ENCODE data around the gene EGFR. TPM values are rescaled to one million over a fixed set of nuclear protein-coding genes. Genes with fewer than 3 reads are reported as not detected.

The EGFR gene
- total RNA-seq, 1 donor from 2014 or later = 5.0 TPM

DNA sequence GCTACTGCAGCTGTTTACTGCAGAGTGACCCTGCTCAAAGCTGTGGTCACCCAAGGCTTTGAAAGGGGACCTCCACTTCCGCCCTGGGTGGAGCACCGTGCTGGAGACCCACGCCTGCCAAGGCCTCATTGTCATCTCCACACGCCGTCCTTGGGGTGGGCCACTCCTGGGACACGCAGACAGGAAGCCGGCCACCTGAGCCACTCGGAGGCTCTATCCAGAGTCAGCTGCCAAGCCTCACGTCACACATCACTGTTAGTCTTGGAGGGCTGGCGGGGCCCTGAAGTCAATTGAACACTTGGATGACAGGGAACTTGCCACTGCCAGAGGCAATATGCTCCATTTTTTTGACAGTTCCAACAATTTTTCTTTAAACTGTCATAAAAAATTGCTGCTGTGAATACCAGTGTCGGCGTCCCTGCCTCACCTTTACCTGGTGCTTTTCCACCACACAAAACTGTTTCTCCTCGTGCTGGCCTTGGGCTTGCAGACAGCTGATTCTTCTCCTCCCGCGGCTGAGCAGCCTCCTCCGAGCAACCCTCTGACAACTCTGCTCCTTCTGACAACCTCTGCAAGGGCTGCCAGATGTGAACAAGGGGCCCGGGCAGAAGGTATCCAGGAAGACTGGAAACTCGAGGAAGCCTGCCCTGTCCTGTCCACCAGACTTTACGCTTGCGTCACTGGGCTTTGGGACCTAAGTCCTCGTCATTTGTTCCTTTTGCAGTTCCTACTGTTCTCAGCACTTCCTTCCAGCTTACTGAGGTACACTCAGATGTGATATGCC is 81.9 kb downstream of the EGFR start:
- Mint-ChIP-seq H3K36me3 (ENCODE audit: low read depth, unreplicated experiment) (no peaks in the 10 kb centered on the region), H3K4me1 (ENCODE audit: unreplicated experiment) (peaks cover 4% of the 10 kb centered on the region), H3K27me3 (ENCODE audit: unreplicated experiment) (peaks cover 10% of the 10 kb centered on the region), H3K4me3 (ENCODE audit: unreplicated experiment) (no peak overlapping the region), H3K27ac (ENCODE audit: unreplicated experiment) (no peak overlapping the region), H3K9me3 (ENCODE audit: unreplicated experiment) (no peaks in the 10 kb centered on the region)
- no peak for DNase-seq (ENCODE audit: low spot score)
- TF ChIP-seq CTCF (IDR thresholded peaks at IDR 0.05; ENCODE audit: unreplicated experiment) = no peak

DNA sequence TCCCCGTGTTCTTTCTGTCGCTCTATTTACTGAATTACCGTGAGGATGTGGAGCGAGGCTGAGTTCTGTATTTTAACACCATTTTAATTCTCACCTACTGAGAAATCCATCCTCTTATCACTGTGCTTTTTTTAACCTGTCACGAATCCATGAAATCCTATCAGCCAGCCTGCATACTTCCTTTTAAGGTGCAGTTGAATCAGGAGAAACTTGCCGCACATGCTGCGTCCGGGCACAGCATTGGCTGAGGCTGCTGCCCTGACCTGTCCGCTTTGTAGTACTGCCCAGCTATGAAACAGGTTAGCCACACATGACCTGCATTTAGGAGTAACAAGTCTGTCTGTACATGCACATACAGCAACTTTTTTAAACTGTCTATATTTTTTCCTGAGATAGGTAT is 82.5 kb downstream of the EGFR start:
- H3K4me3 Mint-ChIP-seq (ENCODE audit: unreplicated experiment) = no peak overlapping the region
- TF ChIP-seq CTCF (IDR thresholded peaks at IDR 0.05; ENCODE audit: unreplicated experiment) = no peak
- no peak for DNase-seq (ENCODE audit: low spot score)
- peaks cover 4% of the 10 kb centered on the region for H3K4me1 Mint-ChIP-seq (ENCODE audit: unreplicated experiment)
- H3K27ac Mint-ChIP-seq (ENCODE audit: unreplicated experiment) = no peak overlapping the region
- H3K36me3 Mint-ChIP-seq (ENCODE audit: low read depth, unreplicated experiment) = no peaks in the 10 kb centered on the region
- H3K9me3 Mint-ChIP-seq (ENCODE audit: unreplicated experiment) = no peaks in the 10 kb centered on the region
- peaks cover 10% of the 10 kb centered on the region for H3K27me3 Mint-ChIP-seq (ENCODE audit: unreplicated experiment)

DNA sequence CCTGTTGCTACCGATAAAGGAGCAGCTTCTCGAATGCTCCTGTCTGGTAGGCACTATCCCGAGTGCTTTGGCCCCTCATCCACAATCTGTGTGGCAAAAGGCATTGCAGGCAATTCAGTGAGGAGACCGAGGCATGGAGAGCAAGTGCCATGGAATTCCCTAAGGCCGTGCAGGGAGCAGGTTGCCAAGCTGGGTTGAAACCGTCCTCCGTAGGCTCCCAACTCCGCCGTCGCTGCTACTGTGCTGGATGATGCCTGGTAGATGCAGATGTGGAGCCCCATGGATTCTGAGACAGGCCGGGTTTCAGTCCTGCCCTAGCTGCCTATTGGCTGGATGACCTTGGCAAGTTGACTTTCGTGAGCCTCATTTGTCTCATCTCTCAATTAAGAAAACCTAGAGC is 85.3 kb downstream of the EGFR start:
- TF ChIP-seq CTCF (IDR thresholded peaks at IDR 0.05; ENCODE audit: unreplicated experiment) = no peak
- DNase-seq (ENCODE audit: low spot score) = no peak
- Mint-ChIP-seq H3K4me3 (ENCODE audit: unreplicated experiment) (no peak overlapping the region), H3K27ac (ENCODE audit: unreplicated experiment) (no peak overlapping the region), H3K4me1 (ENCODE audit: unreplicated experiment) (peaks cover 4% of the 10 kb centered on the region), H3K27me3 (ENCODE audit: unreplicated experiment) (peaks cover 10% of the 10 kb centered on the region), H3K9me3 (ENCODE audit: unreplicated experiment) (no peaks in the 10 kb centered on the region), H3K36me3 (ENCODE audit: low read depth, unreplicated experiment) (no peaks in the 10 kb centered on the region)

- H3K36me3 Mint-ChIP-seq (ENCODE audit: low read depth, unreplicated experiment) = no peaks in the 10 kb centered on the region
- no peak for DNase-seq (ENCODE audit: low spot score)
- peaks cover 13% of the 10 kb centered on the region for H3K27me3 Mint-ChIP-seq (ENCODE audit: unreplicated experiment)
- peaks cover 4% of the 10 kb centered on the region for H3K4me1 Mint-ChIP-seq (ENCODE audit: unreplicated experiment)
- H3K9me3 Mint-ChIP-seq (ENCODE audit: unreplicated experiment) = no peaks in the 10 kb centered on the region
- no peak overlapping the region for H3K4me3 Mint-ChIP-seq (ENCODE audit: unreplicated experiment)
- no peak for TF ChIP-seq CTCF (IDR thresholded peaks at IDR 0.05; ENCODE audit: unreplicated experiment)
- H3K27ac Mint-ChIP-seq (ENCODE audit: unreplicated experiment) = no peak overlapping the region
Measured at GRCh38 chr7:55104712-55105433, 86.1 kb downstream of the EGFR start.

DNA sequence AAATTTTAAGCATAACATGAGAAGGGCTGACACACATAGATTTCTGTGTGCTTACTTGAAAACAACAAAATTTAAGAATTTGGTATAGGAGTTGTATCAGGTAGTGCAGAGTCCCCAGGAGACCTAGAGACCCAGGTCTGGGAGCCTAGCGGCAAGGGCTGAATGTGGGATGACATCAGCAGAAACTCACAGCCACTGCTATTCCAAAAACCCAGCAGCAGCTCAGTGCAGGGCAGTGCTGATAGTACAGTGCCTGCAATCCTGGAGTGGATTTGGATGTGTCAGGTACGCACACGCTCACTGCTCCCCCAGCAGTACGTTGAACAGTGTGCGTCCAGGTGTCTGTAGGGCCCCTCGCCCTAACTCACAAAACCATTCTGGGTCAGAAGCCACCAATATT is 87.1 kb downstream of the EGFR start:
- DNase-seq (ENCODE audit: low spot score) = no peak
- Mint-ChIP-seq H3K27ac (ENCODE audit: unreplicated experiment) (no peak overlapping the region), H3K36me3 (ENCODE audit: low read depth, unreplicated experiment) (no peaks in the 10 kb centered on the region), H3K9me3 (ENCODE audit: unreplicated experiment) (no peaks in the 10 kb centered on the region), H3K4me1 (ENCODE audit: unreplicated experiment) (peaks cover 4% of the 10 kb centered on the region), H3K27me3 (ENCODE audit: unreplicated experiment) (peaks cover 13% of the 10 kb centered on the region), H3K4me3 (ENCODE audit: unreplicated experiment) (no peak overlapping the region)
- no peak for TF ChIP-seq CTCF (IDR thresholded peaks at IDR 0.05; ENCODE audit: unreplicated experiment)
